G401.6 (cell line): ENCODE results near the gene LRPAP1.
"Not testable (repeated sequence)": the region's sequence is repeated elsewhere in the genome, so short reads cannot be mapped to it uniquely, and the experiment has no call there.

ENCODE experiments used
- FAIRE-seq: peaks from 2 replicates; lab custom pipeline; 2012; peaks lifted over from hg19 to GRCh38; lab: Jason Lieb, UNC

Gene LRPAP1

DNA sequence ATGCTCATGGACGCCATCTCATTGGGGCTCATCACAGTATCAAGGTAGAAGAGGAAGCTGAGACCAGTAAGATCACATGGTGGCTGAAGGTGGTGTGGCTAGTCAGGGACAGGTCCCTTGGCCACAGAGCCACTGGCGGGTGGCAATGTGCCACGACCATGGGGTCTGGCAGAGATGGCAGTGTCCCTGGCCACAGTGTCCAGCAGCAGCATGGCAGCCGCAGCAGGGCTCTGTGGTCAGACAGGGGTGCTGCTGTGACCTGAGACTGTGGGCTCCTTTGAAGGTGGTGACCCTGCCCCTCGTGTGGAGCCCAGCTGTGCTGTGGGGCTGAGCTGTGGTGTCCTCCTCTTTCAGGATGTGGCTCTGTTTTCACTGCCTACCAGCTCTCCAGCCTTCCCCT lies 71.3 kb downstream of the LRPAP1 start:
- FAIRE-seq = no peak

DNA sequence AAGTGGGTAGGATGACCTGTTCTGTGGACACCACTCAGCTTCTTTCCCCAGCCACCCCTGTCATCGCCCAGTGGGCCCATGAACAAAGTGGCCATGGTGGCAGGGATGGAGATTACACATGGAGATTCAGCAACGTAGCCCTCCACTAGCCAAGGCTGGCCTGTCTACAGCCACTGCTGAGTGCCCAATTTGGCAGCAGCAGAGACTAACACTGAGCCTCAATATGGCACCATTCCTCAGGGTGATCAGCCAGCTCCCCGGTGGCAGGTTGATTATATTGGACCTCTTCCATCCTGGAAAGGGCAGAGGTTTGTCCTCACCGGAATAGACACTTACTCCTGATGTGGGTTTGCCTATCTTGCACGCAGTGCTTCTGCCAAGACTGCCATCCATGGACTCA lies 73.1 kb downstream of the LRPAP1 start:
- FAIRE-seq = not testable (repeated sequence)

DNA sequence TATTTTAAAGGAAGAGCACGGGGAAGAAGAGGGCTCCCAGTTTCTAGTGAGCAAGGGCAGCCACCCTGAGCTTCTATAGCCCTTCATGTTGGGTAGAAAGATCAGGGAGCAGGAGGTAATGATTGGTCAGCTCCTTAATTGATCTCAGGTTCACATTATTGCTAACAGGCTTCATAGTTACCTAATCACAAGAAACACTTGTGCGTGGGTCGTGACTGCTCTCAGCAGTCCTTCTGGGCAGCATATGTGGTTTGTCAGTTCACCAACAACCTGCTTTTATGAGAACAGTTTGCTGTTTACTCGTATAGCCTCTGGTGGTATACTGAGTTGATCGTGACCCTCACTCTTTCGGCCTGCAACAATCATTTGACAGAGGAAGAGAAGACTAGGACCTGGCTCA lies 73.9 kb downstream of the LRPAP1 start:
- no peak for FAIRE-seq

DNA sequence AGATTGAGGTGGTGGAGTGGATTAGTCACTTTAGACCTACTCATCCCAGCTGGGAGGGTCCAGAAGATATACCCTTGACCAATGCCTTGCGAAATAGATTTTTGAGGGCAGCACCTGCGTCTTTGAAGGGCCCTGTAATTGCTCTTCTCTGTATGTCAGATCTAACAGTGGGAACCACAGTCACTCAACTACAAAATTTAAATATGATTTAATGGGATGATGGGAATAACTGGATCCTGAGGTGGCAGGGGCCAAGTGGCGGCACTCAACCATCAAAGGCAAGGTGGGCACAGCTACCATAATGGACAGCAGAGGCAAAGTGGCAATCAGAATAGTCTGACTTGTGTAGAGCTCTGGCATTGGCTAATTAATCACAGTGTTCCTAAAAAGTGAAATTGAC lies 76.6 kb downstream of the LRPAP1 start:
- FAIRE-seq = not testable (repeated sequence)
